ENCODE results near the gene SYPL1. TPM values are rescaled to one million over a fixed set of nuclear protein-coding genes. Genes with fewer than 3 reads are reported as not detected.

The SYPL1 gene
- total and polyA plus RNA-seq, 9 of the 15 experiments (the other 6 are each of a cell fraction or from before 2014, with no cell fraction given) = 23.8 to 214 (median 70.2) TPM

DNA sequence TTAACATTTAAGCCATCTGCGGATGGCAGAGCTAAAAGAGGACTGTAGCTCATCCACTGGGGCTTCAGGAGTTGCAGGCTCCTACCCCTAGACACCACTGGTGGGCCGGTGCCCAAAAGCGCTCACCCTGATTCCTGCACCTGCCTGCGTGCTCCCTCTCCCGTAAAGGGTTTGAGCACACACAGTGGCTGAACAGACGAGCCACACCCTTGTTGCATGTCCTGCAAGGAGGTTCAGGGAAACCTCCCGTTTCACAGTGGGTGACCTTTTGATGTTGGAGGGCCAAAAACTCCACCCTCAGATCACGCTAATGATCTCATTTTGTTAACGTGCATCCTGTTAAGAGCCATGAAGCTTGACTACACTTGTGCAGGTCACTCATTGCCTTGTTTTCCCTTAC, 37.9 kb downstream of the SYPL1 start:
- peaks cover 5 to 23% of the 10 kb centered on the region in 2 experiments; a peak in 3 of 5 replicates for H3K27me3 ChIP-seq (ENCODE audit: control insufficient read depth in 2 of 2, insufficient read depth in 2 of 2, low read length in 2 of 2)
- ATAC-seq (peak; percentile 39), DNase-seq (ENCODE audit: extremely low read depth in 1 of 4, low spot score in 3 of 4) (no peak), FAIRE-seq (no peak)
- no peak overlapping the region for H2AFZ ChIP-seq (ENCODE audit: low read depth, low read length)
- no peak overlapping the region for H3K27ac ChIP-seq (ENCODE audit: extremely low read depth, low read depth, low read length)
- peaks cover 13 to 32% of the 10 kb centered on the region in 2 experiments for H3K4me1 ChIP-seq (replicated peaks in 1 of 2; ENCODE audit: control insufficient read depth in 2 of 2, insufficient read depth in 2 of 2, low read length in 2 of 2)
- no peaks in the 10 kb centered on the region for H3K79me2 ChIP-seq (ENCODE audit: control insufficient read depth, insufficient read depth, low read length)
- no peak overlapping the region for H3K4me2 ChIP-seq (ENCODE audit: insufficient read depth, low read length)
- intact Hi-C loops (cut with micrococcal nuclease) = no loop called here
- POLR2A ChIA-PET = interaction anchor here (1.0 to 4.7 kb wide), 5 partner anchors 10 to 621 kb away, joined by 3 to 42 read pairs (median 4); no protein-coding TSS in a partner anchor
- CTCF ChIA-PET (ENCODE audit: low intra/inter-chr PET ratio) = no interaction called here
- H4K20me1 ChIP-seq (replicated peaks; ENCODE audit: control insufficient read depth, insufficient read depth, low read length) = peaks cover 8% of the 10 kb centered on the region; the same call in 1 of the 2 replicates
- WGBS (ENCODE audit: insufficient coverage, low coverage, missing lambda C conversion rate) = 7% methylated on average over 9 of the region's 9 CpGs
- no TSS peak for BruUV-seq (replicated peaks)
- in situ Hi-C loops (cut with MboI) = no loop called here
- no peaks in the 10 kb centered on the region for H3K9me1 ChIP-seq (ENCODE audit: control insufficient read depth, insufficient read depth, low read length)
- no peak overlapping the region for H3K9ac ChIP-seq (ENCODE audit: insufficient read depth in 1 of 2, low read depth in 2 of 2, low read length in 2 of 2)
- TF ChIP-seq POLR2AphosphoS2 (IDR thresholded peaks at IDR 0.05; ENCODE audit: low read length) (no peak), KLF13 (tag; IDR thresholded peaks at IDR 0.05; ENCODE audit: borderline replicate concordance, low read depth) (0 out of 2 replicates have a peak, but pooled peaks have one; percentile 40), EZH2 (IDR thresholded peaks at IDR 0.05; ENCODE audit: borderline replicate concordance, low read depth, low read length) (0 out of 2 replicates have a peak, but pooled peaks have one; percentile 39), CEBPG (CRISPR knock-in tag; IDR thresholded peaks at IDR 0.05) (0 out of 2 replicates have a peak, but pooled peaks have one; percentile 20), CEBPG (tag; conservative IDR thresholded peaks at IDR 0.05 in 1 of 2, IDR thresholded peaks at IDR 0.05 in 1 of 2) (no peak), HIVEP1 (CRISPR knock-in tag; IDR thresholded peaks at IDR 0.05) (no peak)
- TF ChIP-seq, protein P1, sequence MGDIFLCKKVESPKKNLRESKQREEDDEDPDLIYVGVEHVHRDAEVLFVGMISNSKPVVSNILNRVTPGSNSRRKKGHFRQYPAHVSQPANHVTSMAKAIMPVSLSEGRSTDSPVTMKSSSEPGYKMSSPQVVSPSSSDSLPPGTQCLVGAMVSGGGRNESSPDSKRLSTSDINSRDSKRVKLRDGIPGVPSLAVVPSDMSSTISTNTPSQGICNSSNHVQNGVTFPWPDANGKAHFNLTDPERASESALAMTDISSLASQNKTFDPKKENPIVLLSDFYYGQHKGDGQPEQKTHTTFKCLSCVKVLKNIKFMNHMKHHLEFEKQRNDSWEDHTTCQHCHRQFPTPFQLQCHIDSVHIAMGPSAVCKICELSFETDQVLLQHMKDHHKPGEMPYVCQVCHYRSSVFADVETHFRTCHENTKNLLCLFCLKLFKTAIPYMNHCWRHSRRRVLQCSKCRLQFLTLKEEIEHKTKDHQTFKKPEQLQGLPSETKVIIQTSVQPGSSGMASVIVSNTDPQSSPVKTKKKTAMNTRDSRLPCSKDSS (IDR thresholded peaks at IDR 0.05; ENCODE audit: low read depth, partially characterized antibody) = no peak
- TF ChIP-seq, protein P2, sequence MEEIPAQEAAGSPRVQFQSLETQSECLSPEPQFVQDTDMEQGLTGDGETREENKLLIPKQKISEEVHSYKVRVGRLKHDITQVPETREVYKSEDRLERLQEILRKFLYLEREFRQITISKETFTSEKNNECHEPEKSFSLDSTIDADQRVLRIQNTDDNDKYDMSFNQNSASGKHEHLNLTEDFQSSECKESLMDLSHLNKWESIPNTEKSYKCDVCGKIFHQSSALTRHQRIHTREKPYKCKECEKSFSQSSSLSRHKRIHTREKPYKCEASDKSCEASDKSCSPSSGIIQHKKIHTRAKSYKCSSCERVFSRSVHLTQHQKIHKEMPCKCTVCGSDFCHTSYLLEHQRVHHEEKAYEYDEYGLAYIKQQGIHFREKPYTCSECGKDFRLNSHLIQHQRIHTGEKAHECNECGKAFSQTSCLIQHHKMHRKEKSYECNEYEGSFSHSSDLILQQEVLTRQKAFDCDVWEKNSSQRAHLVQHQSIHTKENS (CRISPR knock-in tag; IDR thresholded peaks at IDR 0.05) = no peak
- TF ChIP-seq, protein P3, sequence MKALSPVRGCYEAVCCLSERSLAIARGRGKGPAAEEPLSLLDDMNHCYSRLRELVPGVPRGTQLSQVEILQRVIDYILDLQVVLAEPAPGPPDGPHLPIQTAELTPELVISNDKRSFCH (CRISPR knock-in tag; IDR thresholded peaks at IDR 0.05) = no peak
- TF ChIP-seq, protein P3 (tag; IDR thresholded peaks at IDR 0.05) = peak; percentile 31; the same call in 1 of the 2 replicates
- no peaks in the 10 kb centered on the region for H3K9me3 ChIP-seq (replicated peaks; ENCODE audit: control insufficient read depth, insufficient read depth, low read depth, low read length)
- H3K36me3 ChIP-seq (ENCODE audit: control insufficient read depth, insufficient read depth, low read length) = no peaks in the 10 kb centered on the region
- no peak overlapping the region for H3K4me3 ChIP-seq

All from K562 (cell line).